GM18909 (cell line): Measurements from ENCODE around the gene IGLL5.
"Not testable (repeated sequence)": the region's sequence is repeated elsewhere in the genome, so short reads cannot be mapped to it uniquely, and the experiment has no call there.

Experiments
- ATAC-seq: cut with Tn5 transposase; IDR thresholded peaks from one replicate; pipeline ENCODE4 v1.9.1; 2021; ENCODE audit warnings: mild to moderate bottlenecking; ENCODE audit not compliant: unreplicated experiment, poor library complexity

The IGLL5 gene

DNA sequence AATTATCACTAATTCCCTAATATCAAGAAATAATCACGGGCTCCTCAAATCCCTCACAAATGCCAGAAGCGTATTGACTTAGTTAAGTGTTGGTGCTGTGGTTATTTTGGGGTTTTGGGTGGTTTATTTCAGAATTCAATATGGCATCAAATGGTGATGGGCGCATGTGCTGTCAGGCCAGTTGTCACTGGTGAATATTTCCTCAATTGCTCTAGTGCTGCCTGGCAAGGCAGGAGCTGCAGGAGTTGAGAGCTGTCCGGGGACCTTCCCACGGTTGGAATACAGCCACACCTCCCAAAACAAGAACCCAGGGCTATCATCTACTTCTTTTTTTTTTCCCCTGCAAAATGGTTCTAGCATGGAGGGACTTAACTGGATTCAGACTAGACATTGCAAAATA, 10.3 kb downstream of the IGLL5 start:
- no peak for ATAC-seq

DNA sequence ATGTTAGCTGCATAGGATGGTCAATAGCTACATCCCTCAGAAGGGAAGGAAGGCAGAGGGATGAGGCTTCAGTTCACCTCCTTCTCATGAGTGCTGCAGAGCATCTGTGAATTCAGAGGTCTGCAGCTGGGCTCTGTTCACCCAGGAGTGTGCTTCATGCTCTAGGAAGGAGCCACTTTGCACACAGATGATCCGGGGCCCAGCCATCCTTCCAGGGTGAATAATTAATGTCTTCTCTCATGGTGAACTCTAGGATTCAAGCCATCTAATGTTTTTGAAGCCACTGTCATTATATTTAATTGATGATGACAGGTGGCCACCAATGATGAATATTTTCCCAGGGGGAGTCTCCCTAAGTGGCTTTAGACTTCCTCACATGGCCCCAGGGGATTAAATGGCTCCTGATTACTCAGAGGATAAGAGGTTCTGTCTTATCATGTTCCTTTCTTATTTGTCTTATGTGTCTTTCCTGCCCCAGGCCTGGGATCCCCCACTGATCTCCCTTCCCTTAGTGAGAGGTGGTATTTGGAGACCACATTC, 10.9 kb downstream of the IGLL5 start:
- ATAC-seq, result not testable (repeated sequence)

DNA sequence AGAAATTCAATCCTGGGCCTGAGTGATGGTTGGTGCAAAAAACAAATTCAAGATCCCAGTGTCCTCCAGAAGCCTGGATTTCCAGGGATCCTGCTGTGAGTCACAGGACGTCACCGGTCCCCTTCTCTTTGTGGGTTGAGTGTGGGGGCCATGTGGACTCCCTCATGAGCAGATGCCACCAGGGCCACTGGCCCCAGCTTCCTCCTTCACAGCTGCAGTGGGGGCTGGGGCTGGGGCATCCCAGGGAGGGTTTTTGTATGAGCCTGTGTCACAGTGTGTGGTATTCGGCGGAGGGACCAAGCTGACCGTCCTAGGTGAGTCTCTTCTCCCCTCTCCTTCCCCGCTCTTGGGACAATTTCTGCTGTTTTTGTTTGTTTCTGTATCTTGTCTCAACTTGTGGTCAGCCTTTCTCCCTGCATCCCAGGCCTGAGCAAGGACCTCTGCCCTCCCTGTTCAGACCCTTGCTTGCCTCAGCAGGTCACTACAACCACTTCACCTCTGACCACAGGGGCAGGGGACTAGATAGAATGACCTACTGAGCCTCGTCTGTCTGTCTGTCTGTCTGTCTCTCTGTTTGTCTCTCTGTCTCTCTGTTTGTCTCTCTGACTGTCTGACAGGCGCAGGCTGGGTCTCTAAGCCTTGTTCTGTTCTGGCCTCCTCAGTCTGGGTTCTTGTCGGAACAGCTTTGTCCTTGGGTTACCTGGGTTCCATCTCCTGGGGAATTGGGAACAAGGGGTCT, 11.9 kb downstream of the IGLL5 start:
- not testable (repeated sequence) for ATAC-seq

DNA sequence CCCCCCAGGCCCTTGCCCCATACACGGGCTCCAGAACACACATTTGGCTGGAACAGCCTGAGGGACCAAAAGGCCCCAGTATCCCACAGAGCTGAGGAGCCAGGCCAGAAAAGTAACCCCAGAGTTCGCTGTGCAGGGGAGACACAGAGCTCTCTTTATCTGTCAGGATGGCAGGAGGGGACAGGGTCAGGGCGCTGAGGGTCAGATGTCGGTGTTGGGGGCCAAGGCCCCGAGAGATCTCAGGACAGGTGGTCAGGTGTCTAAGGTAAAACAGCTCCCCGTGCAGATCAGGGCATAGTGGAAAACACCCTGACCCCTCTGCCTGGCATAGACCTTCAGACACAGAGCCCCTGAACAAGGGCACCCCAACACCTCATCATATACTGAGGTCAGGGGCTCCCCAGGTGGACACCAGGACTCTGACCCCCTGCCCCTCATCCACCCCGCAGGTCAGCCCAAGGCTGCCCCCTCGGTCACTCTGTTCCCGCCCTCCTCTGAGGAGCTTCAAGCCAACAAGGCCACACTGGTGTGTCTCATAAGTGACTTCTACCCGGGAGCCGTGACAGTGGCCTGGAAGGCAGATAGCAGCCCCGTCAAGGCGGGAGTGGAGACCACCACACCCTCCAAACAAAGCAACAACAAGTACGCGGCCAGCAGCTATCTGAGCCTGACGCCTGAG, 13.1 kb downstream of the IGLL5 start:
- not testable (repeated sequence) for ATAC-seq

DNA sequence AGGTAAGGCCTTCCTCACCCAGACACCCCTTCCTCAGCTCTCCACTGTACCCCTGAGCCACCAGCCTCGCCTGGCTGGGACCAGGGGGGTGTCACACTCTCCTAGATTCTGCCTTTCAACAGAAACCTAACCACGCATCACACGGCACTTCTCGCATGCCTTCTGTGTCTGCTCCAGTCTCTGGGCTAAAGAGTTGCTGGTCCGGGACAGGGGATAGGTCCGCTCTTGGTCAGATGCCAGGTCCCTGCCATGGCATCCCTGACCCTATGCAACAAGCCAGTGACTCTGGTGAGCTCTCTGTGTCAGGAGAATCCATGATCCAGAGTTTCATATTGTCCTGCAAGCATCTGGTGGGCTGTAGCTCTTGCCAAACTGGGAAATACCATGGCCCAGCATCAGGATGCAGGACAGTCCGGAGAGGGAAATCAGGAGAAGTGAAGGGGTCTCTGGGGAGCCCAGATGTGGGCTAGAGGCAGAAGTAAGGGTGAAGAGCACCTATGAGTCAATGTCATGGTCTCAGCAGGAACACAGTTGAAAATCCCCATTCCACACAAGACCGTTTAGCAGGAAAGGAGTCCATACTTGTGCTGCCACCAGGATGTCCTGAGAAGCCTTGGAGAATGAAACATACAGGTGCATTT, 14.1 kb downstream of the IGLL5 start:
- ATAC-seq, result no peak

DNA sequence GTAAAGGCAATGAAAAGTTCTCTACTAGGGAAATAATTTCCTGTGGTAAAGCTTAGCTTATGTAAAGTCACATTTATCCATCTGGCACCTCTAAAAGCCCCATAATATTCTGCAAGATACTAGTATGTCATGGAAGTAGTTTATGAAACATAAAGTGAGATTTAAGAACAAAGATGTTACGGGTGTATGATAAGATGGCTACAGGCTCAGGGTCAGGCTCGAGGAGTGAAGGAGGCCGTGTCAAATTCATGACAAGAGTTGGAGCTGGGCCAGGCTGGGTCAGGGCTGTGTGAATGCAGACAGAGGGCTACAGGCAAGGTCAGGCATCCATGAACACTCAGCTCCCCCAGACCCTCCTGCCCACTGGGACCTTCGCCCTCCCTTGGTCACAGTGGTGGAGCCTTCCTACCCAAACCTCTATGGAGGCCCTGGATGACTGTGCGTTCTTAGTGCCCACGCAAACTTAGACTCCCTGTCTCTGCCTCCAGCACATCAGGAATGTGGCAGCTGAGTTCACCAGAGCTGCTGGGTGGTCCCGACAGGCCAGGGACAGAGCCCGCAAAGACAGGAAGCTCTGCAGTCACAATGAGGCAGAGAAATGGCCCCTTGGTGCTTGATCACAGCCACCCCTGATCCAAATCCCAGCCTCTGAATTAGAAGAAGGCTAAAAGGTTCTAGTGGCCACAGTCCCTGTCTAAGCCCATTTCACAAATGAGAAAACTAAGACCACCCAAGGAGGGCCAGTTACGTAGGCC, 14.8 kb downstream of the IGLL5 start:
- no peak for ATAC-seq

DNA sequence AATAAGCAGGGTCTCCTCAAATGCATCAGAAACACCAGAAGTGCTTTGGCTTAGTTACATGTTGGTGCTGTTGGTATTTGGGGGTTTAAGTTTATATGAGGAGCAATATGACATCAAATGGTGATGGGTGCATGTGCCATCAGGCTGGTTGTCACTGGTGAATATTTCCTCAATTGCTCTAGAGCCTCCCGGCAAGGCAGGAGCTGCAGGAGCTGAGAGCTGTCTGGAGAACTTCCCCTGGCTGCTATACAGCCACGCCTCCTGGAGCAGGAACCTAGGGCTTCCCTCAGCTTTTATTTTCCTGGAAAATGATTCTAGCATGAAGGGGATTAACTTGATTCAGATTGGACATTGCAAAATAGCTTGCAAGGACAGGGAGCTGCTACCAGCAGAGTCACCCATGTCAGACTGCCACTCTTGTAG, 15.8 kb downstream of the IGLL5 start:
- no peak for ATAC-seq

DNA sequence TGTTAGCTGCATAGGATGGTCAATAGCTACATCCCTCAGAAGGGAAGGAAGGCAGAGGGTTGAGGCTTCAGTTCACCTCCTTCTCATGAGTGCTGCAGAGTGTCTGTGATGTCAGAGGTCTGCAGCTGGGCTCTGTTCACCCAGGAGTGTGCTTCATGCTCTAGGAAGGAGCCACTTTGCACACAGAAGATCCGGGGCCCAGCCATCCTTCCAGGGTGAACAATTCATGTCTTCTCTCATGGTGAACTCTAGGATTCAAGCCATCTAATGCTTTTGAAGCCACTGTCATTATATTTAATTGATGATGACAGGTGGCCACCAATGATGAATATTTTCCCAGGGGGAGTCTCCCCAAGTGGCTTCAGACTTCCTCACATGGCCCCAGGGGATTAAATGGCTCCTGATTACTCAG, 16.2 kb downstream of the IGLL5 start:
- not testable (repeated sequence) for ATAC-seq

DNA sequence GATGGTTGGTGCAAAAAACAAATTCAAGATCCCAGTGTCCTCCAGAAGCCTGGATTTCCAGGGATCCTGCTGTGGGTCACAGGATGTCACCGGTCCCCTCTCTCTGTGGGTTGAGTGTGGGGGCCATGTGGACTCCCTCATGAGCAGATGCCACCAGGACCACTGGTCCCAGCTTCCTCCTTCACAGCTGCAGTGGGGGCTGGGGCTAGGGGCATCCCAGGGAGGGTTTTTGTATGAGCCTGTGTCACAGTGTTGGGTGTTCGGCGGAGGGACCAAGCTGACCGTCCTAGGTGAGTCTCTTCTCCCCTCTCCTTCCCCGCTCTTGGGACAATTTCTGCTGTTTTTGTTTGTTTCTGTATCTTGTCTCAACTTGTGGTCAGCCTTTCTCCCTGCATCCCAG, 17.1 kb downstream of the IGLL5 start:
- ATAC-seq, result not testable (repeated sequence)

DNA sequence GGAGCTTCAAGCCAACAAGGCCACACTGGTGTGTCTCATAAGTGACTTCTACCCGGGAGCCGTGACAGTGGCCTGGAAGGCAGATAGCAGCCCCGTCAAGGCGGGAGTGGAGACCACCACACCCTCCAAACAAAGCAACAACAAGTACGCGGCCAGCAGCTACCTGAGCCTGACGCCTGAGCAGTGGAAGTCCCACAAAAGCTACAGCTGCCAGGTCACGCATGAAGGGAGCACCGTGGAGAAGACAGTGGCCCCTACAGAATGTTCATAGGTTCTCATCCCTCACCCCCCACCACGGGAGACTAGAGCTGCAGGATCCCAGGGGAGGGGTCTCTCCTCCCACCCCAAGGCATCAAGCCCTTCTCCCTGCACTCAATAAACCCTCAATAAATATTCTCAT, 18.8 kb downstream of the IGLL5 start:
- not testable (repeated sequence) for ATAC-seq

DNA sequence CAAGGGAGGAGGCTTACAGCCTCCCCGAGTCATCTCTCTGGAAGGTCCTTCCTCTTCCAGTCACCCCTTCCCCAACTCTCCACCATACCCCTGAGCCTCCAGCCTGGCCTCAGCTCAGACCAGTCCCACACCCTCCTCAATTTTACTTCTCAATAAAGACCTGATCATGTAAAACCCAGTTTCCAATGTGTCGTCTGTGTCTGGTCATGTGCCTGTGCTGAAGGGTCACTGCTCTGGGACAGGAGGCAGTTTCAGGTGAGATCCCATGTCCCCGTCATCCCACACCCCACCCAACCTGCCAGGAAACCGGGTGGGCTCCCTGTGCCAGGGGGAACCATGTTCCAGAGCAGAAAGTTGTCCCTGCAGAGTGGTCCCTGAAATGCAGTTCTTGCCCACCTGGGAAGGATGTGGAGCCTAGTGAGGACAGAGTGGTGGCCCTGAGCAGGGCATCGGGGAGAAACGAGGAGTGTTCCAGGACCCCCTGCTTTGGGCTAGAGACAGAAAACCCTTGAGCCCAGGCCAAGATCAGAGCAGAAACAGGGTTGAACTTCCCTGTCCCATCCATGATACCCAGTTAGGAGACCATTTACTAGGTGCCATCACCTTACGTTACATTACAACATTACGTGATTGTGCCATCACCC, 19.4 kb downstream of the IGLL5 start:
- ATAC-seq, result no peak

DNA sequence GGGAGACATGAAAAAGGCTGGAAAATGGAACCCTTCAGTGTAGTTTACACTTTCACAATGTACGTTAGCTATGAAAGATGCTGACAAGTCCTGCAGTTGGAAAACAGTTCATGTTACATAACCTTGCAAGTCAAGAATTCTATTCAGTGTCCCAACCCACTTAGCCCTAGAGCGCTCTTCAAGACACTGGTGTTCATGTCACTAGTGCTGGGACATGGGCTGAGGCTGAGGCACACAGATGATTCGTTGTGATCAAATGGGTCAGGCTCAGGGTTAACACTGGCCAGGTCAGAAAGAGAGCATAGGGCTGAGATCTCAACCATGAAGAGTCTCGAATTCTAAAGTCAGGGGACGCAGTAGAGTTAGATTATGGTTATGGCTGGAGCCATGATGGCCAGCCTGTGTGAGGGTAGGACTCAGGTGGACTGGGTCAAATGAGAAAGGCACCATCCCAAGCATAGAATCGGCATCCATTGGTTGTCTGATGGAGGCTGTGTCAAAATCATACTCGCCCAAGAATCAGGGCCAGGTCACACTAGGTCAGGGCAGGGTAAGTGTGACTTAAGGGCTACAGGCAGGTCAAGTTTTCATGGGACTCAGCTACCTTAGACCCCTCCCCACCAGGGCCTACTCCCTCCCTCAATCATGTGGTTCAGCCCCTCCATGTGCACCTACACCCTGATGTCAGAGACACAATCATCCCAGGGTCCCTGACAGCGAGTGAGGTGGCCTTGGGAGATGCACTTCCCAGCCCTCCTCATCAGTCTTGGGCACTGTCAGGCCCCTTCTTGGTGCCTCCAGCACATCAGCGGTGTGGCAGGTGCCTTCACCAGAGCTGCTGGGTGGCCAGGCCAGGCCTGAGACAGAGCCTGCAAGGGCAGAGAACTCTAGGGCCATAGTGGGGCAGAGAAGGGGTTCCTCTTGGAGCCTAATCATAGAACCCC, 20.2 kb downstream of the IGLL5 start:
- ATAC-seq, result no peak

DNA sequence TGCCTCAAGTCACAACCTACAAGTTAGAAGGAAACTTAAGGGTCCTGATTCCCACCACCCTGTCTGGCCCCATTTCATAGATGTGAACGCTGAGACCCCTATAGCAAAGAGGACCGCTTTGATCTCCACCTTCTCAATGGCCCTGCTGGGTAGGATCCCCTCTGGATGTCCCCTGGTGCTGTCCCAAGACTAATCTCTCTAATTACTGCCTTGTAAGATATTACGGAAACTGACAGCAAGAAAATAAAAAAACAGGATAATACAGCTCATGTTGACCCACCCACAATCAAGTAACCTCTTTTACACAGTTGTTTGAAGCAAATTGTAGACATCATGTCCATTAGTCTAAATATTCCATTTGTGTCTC, 20.9 kb downstream of the IGLL5 start:
- ATAC-seq, result no peak

DNA sequence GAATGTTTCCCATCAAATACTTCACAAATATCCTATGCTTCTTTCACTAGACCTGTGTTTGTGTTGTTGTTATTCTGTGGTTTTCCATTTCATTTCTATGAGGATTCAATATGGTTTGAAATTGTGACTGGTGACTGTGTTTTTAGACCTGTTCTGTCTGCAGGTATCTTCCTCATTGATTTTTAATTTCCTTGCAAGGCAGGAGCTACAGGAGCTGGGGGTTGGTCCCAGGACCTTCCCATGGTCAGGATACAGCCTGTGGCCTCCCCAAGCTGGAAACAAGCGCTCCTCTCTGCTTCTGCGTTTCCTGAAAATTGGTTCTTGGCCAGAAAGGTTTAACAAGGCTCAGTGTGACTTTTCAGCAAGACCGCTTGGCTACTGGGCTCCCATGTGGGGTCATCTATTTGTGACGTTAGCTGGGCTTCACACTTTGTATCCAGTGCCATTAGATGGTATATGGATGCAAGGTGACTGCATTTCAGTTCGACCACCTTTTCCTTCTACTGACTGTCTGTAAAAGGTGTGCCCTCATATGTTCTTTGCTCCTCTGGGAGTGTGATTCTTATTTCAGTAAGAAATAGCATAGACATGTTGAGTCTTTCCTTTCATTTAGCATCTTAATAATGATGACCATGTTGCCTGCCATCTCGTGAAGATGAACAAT, 21.5 kb downstream of the IGLL5 start:
- ATAC-seq, result no peak

DNA sequence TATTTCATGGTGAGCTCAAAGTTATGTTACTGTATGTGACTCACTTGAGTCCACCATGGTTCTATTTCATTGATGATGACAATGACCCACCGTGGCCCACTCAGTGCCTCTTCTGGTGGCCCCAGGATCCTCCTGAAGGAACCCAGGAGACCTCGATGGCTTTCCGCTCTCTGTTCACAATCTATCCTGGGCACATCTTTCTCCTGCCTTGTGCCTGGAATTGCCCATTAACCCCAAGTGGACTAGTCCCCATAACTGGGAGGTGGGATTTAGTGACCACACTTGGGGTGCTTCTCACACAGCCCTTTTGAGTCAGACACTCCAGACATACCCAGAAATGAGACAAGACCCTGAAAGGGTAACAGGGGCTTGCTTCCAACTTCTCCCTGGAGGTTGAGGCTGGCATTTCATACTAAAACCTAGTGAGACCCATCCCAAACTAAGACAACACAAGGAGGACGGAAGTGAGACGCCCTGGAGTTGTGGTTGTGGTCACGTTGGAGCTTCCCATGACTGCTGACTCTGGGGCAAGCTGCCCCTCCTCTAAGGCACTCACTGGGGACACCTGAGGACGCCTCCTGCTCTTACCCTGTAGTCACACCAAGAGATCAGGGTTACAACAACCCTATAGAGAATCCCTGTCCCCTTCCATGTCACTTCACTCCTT, 22.1 kb downstream of the IGLL5 start:
- no peak for ATAC-seq

DNA sequence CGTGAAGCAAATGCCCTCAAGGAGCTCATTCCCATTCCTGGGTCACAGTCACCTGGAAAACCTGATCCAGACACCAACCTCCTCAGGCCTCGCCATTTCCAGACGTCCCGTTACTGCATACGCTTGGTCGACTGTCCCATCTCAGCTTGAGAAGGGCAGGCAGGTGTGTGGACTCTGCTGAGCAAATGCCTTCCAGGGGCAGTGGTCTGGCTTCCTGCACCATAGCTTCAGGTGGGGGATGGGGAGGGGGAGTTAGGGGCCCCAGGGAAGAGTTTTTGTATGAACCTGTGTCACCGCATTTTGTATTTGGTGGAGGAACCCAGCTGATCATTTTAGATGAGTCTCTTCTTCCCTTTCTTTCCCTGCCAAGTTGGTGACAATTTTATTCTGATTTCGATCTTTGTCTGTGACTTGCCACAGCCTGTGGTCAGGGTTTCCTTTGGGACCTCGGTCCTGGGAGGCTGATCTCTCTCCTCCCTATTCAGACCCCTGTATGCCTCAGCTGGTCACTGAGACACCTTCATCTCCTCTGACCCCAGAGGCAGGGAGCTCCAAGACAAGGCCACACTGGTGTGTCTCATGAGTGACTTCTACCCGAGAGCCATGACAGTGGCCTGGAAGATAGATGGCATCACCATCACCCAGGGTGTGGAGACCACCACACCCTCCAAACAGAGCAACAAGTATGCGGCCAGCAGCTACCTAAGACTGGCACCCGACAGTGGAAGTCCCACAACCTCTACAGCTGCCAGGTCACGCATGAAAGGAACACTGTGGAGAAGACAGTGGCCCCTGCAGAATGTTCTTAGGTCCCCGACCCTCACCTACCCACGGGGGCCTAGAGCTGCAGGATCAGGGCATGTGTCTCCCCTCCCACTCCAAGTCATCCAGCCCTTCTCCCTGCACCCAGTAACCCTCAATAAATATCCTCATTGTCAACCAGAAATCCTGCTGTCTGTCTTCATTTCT, 22.9 kb downstream of the IGLL5 start:
- no peak for ATAC-seq
